Activated B cell treated with CpG ODN at 0.5 μM for 24 hours (primary cell): Measurements from ENCODE around the gene ZNF212. TPM values are rescaled to one million over a fixed set of nuclear protein-coding genes. Genes with fewer than 3 reads are reported as not detected.

Experiments used
- ATAC-seq: fragments of 200-7000 bp; cut with Tn5 transposase; one replicate; pipeline ENCODE4 v1.10.0; 2021; ENCODE audit warnings: low read depth, mild to moderate bottlenecking, moderate library complexity
- CTCF ChIA-PET: fragments of 350-600 bp; sonication (Branson Sonifier 250); formaldehyde crosslinking; loops from one replicate; lab custom pipeline; 2021; ENCODE audit warnings: antibody characterized with exemption; lab: Charles Lee
- POLR2A ChIA-PET: fragments of 350-600 bp; sonication (Branson Sonifier 250); formaldehyde crosslinking; loops from one replicate; lab custom pipeline; 2021; ENCODE audit warnings: antibody characterized with exemption; lab: Charles Lee
- DNase-seq: peaks from one replicate; pipeline ENCODE4 v3.0.0; 2022
- H3K27ac Mint-ChIP-seq: one replicate; pipeline ENCODE4 v1.8.0; 2020; ENCODE audit warnings: mixed read lengths
- H3K27me3 Mint-ChIP-seq: one replicate; pipeline ENCODE4 v1.8.0; 2021; ENCODE audit warnings: mixed read lengths
- H3K36me3 Mint-ChIP-seq: one replicate; pipeline ENCODE4 v1.8.0; 2021; ENCODE audit warnings: low read depth, mixed read lengths
- H3K4me1 Mint-ChIP-seq: one replicate; pipeline ENCODE4 v1.8.0; 2021; ENCODE audit warnings: mixed read lengths
- H3K4me3 Mint-ChIP-seq: one replicate; pipeline ENCODE4 v1.8.0; 2020; ENCODE audit warnings: mild to moderate bottlenecking, mixed read lengths
- H3K9me3 Mint-ChIP-seq: one replicate; pipeline ENCODE4 v1.8.0; 2020; ENCODE audit warnings: mixed read lengths
- CTCF ChIP-seq: fragments of 200-600 bp; IDR thresholded peaks from one replicate; pipeline ENCODE4 v1.8.0; 2022; ENCODE audit warnings: antibody characterized with exemption, mild to moderate bottlenecking
- intact Hi-C: fragments of 100-400 bp; cut with micrococcal nuclease; formaldehyde crosslinking; loops from one replicate; pipeline ENCODE4 v1.15.1; 2024
- total RNA-seq: library from RNA; stranded (reverse); gene quantifications from 2 replicates; pipeline ENCODE4 v1.2.3, GENCODE V29; 2022

ZNF212 gene
- total RNA-seq, 1 donor from 2014 or later = 21.0 TPM

GRCh38 chr7:149209518-149210269 lies 29.8 kb upstream of the ZNF212 start:
- CTCF ChIA-PET = interaction anchor here (0.8 to 1.4 kb wide), 2 partner anchors 13 to 75 kb away, joined by 3 read pairs; no protein-coding TSS in a partner anchor
- no peak for DNase-seq
- Mint-ChIP-seq H3K27me3 (no peaks in the 10 kb centered on the region), H3K36me3 (peaks cover 85% of the 10 kb centered on the region), H3K27ac (no peak overlapping the region), H3K9me3 (no peaks in the 10 kb centered on the region), H3K4me3 (no peak overlapping the region), H3K4me1 (no peaks in the 10 kb centered on the region)
- ATAC-seq = peak; percentile 42
- POLR2A ChIA-PET = no interaction called here
- intact Hi-C loops = loop anchor here (2.0 kb wide), 1 partner anchor 287 kb away; the partner anchor contains the start of gene ZNF746
- no peak for TF ChIP-seq CTCF

GRCh38 chr7:149210551-149210950 lies 28.9 kb upstream of the ZNF212 start:
- H3K36me3 Mint-ChIP-seq = peaks cover 89% of the 10 kb centered on the region
- no peak overlapping the region for H3K4me3 Mint-ChIP-seq
- no peak for TF ChIP-seq CTCF

GRCh38 chr7:149214020-149214720 lies 25.3 kb upstream of the ZNF212 start:
- no peak overlapping the region for H3K27ac Mint-ChIP-seq
- H3K36me3 Mint-ChIP-seq = peaks cover 92% of the 10 kb centered on the region
- ATAC-seq (no peak), DNase-seq (no peak)
- no peaks in the 10 kb centered on the region for H3K4me1 Mint-ChIP-seq
- POLR2A ChIA-PET = interaction anchor here (0.6 kb wide), 1 partner anchor 244 kb away, joined by 3 read pairs; no protein-coding TSS in a partner anchor
- CTCF ChIA-PET = no interaction called here
- H3K27me3 Mint-ChIP-seq = no peaks in the 10 kb centered on the region
- no peaks in the 10 kb centered on the region for H3K9me3 Mint-ChIP-seq
- no peak overlapping the region for H3K4me3 Mint-ChIP-seq
- intact Hi-C loops = no loop called here
- no peak for TF ChIP-seq CTCF

More at GRCh38 chr7:149210551-149210950, 28.9 kb upstream of the ZNF212 start:
- H3K27ac Mint-ChIP-seq = no peak overlapping the region
- intact Hi-C loops = no loop called here
- no peak for ATAC-seq
- no peaks in the 10 kb centered on the region for H3K4me1 Mint-ChIP-seq
- no peaks in the 10 kb centered on the region for H3K27me3 Mint-ChIP-seq
- H3K9me3 Mint-ChIP-seq = no peaks in the 10 kb centered on the region
- CTCF ChIA-PET = interaction anchor here (0.8 to 1.4 kb wide), 2 partner anchors 14 to 74 kb away, joined by 3 read pairs; no protein-coding TSS in a partner anchor
- POLR2A ChIA-PET = no interaction called here
- DNase-seq = no peak

- no peak for DNase-seq
- POLR2A ChIA-PET = no interaction called here
- ATAC-seq = no peak
- no peak overlapping the region for H3K27ac Mint-ChIP-seq
- no peaks in the 10 kb centered on the region for H3K27me3 Mint-ChIP-seq
- TF ChIP-seq CTCF = no peak
- CTCF ChIA-PET = interaction anchor here (0.6 kb wide), 1 partner anchor 35 kb away, joined by 3 read pairs; no protein-coding TSS in a partner anchor
- no peaks in the 10 kb centered on the region for H3K4me1 Mint-ChIP-seq
- intact Hi-C loops = no loop called here
- no peaks in the 10 kb centered on the region for H3K9me3 Mint-ChIP-seq
- no peak overlapping the region for H3K4me3 Mint-ChIP-seq
- H3K36me3 Mint-ChIP-seq = peaks cover 87% of the 10 kb centered on the region
These were observed 23.0 kb upstream of the ZNF212 start for GRCh38 chr7:149216402-149216801.

GRCh38 chr7:149217570-149217969 lies 21.9 kb upstream of the ZNF212 start:
- DNase-seq = no peak
- ChIA-PET POLR2A (no interaction called here), CTCF (no interaction called here)
- H3K36me3 Mint-ChIP-seq = peaks cover 85% of the 10 kb centered on the region
- ATAC-seq = no peak
- intact Hi-C loops = no loop called here
- no peaks in the 10 kb centered on the region for H3K9me3 Mint-ChIP-seq
- no peak overlapping the region for H3K4me3 Mint-ChIP-seq
- H3K27ac Mint-ChIP-seq = no peak overlapping the region
- no peaks in the 10 kb centered on the region for H3K4me1 Mint-ChIP-seq
- TF ChIP-seq CTCF = no peak
- no peaks in the 10 kb centered on the region for H3K27me3 Mint-ChIP-seq
